ENCODE data around the gene PACRG. TPM values are rescaled to one million over a fixed set of nuclear protein-coding genes. Genes with fewer than 3 reads are reported as not detected.
A peak's percentile ranks its signal among the peaks of the same experiment; 100 is the strongest.

The PACRG gene
- total RNA-seq, 1 experiment from 2014 or later: 0.26 TPM

DNA sequence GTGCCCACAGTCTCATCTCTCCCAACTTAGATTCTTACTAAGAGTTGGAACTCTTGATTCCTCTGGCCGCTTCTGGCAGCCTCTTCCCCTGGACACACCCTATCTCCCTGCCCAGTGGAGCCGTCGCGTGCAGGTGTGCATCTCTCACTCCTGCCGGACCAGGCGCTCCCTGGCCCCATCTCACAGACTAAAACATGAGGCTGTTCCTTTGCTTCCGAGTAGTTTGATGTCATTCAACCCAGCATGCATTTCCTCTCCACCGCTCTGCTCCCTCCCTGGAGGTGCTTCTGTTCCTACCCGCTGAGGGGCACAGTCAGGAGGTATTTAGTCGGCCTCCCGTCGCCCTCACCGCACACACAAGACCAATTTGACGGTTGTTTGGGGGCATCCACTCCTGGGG, 458.8 kb downstream of the PACRG start:
- no peak overlapping the region for H3K4me2 ChIP-seq (ENCODE audit: insufficient read depth, insufficient read length, low read length)
- H3K9ac ChIP-seq (ENCODE audit: extremely low read depth, insufficient read length, low read length): no peak overlapping the region
- Mint-ChIP-seq H3K9me3 (no peaks in the 10 kb centered on the region), H3K27me3 (ENCODE audit: low read depth) (peaks cover 6% of the 10 kb centered on the region), H3K4me1 (peaks cover 20 to 28% of the 10 kb centered on the region in 2 experiments), H3K27ac (peak overlapping the region in 1 of 3 experiments; percentile 4; a peak in 1 of 7 replicates), H3K4me3 (peak overlapping the region in 1 of 2 experiments; percentile 44; a peak in 2 of 5 replicates), H3K36me3 (ENCODE audit: insufficient read depth in 1 of 3, low read depth in 3 of 3) (no peaks in the 10 kb centered on the region; a peak in 1 of 7 replicates)
- no peaks in the 10 kb centered on the region; the same call in 1 of the 2 replicates for H3K4me1 ChIP-seq (ENCODE audit: insufficient read depth, low read length)
- H2BK5ac ChIP-seq (ENCODE audit: insufficient read length, low read length): no peak overlapping the region
- H3K23ac ChIP-seq (ENCODE audit: insufficient read length, low read depth, low read length): no peak overlapping the region
- H3K79me2 ChIP-seq (ENCODE audit: insufficient read depth, low read length): no peaks in the 10 kb centered on the region
- no peak for DNase-seq
- H3K56ac ChIP-seq (ENCODE audit: insufficient read length, low read depth, low read length): no peak overlapping the region
- no peaks in the 10 kb centered on the region for H3K9me3 ChIP-seq (ENCODE audit: control insufficient read depth, low read depth, low read length)
- H4K5ac ChIP-seq (ENCODE audit: insufficient read length, low read depth, low read length): no peak overlapping the region
- no peak overlapping the region for H2BK20ac ChIP-seq (ENCODE audit: low read depth, low read length, poor library complexity, severe bottlenecking)
- H4K91ac ChIP-seq (ENCODE audit: insufficient read length, low read depth, low read length): no peak overlapping the region
- no peak overlapping the region for H2AK5ac ChIP-seq (ENCODE audit: insufficient read length, low read length)
- H4K20me1 ChIP-seq (ENCODE audit: control insufficient read depth, insufficient read depth, insufficient read length): no peaks in the 10 kb centered on the region
- no peaks in the 10 kb centered on the region for H3K23me2 ChIP-seq (ENCODE audit: insufficient read length, low read depth, low read length, poor library complexity, severe bottlenecking)
- no peak overlapping the region for H2BK120ac ChIP-seq (ENCODE audit: low read depth, low read length, poor library complexity, severe bottlenecking)
- no CpG with 5 or more reads among the region's 14 CpGs for WGBS (ENCODE audit: extremely low coverage, insufficient read length, low lambda C conversion rate)
- no peak overlapping the region for H3K18ac ChIP-seq (ENCODE audit: insufficient read length, low read depth, low read length)
- H3K4ac ChIP-seq (ENCODE audit: low read depth, low read length): no peak overlapping the region
- TF ChIP-seq CTCF (conservative IDR thresholded peaks at IDR 0.05): no peak
- H3K27ac ChIP-seq (ENCODE audit: insufficient read length, low read depth, low read length): no peak overlapping the region
- H3T11ph ChIP-seq (ENCODE audit: low read length): no peak overlapping the region
- H3K79me1 ChIP-seq (ENCODE audit: insufficient read depth, low read depth, low read length, poor library complexity, severe bottlenecking): no peaks in the 10 kb centered on the region
- no peak overlapping the region for H2BK12ac ChIP-seq (ENCODE audit: insufficient read length, low read depth, low read length)
- H3K27me3 ChIP-seq (ENCODE audit: insufficient read depth, low read length): no peaks in the 10 kb centered on the region
- no peak overlapping the region for H2BK15ac ChIP-seq (ENCODE audit: low read depth, low read length)
- no peak overlapping the region for H3K14ac ChIP-seq (ENCODE audit: insufficient read depth, low read length)
- H2AFZ ChIP-seq (ENCODE audit: low read length): no peak overlapping the region
- no peak overlapping the region for H4K8ac ChIP-seq (replicated peaks; ENCODE audit: insufficient read length, low read depth, low read length)
